ENCODE results near the gene GRPEL1. TPM values are rescaled to one million over a fixed set of nuclear protein-coding genes. Genes with fewer than 3 reads are reported as not detected.

The GRPEL1 gene
- total and polyA plus RNA-seq, 2 of the 8 experiments (the other 6 are each of a cell fraction or from before 2014, with no cell fraction given): 13.5 to 39.9 TPM

DNA sequence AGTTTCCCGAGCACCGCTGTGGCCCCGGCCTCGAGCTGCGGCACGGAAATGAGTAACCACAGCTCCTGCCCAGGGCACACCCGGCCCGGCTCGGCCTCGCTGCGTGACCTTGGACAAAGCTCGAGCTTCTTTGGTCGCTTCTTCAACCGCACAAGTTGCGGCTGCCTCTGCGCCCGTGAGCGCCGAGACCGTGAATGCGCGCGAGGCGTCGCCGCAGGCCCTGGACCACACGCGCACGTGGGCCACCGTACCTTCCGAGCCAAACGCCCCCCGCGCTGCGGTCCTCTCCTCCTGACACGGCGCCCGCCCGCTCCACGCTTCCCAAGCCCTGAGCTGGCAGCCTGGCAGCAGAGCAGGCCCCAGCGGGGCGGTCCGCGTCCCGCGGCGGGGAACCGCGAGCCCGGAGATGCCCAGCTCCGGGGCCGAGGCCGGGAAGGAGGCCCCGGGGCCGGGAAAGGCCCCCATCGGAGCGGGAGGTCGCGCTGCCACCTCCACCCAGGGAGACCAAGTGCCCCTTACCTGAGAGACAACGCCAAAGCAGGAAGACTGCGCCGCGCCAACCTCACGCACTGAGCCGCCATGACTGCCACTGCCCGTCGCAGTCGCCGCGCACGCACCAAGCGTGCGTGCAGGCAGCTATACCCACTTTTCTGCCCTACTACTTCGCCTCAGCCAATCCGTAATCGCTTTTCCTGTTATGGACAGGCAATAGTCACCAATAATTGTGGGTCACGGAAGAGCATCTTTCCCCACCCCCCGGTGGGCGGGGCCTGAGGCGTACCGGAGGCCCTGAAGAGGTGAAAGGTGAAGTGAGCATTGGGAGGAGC is at the start of gene GRPEL1 (continued):
- TF ChIP-seq SP4 (IDR thresholded peaks at IDR 0.05; ENCODE audit: low read length) (peak; percentile 77; the same call in 1 of the 2 replicates), RBBP5 (IDR thresholded peaks at IDR 0.05; ENCODE audit: borderline replicate concordance, low read depth, low read length) (peak; percentile 91), TAF1 (IDR thresholded peaks at IDR 0.05; ENCODE audit: low read depth, low read length) (peak; percentile 80), KDM4A (IDR thresholded peaks at IDR 0.05; ENCODE audit: low read depth, low read length, severe bottlenecking) (peak; percentile 99), JUND (IDR thresholded peaks at IDR 0.05; ENCODE audit: low read length) (no peak), RNF2 (IDR thresholded peaks at IDR 0.05; ENCODE audit: borderline replicate concordance, low read depth, low read length, missing control alignments, poor library complexity, severe bottlenecking) (no peak), POU5F1 (IDR thresholded peaks at IDR 0.05; ENCODE audit: low read depth, low read length) (no peak), YY1 (IDR thresholded peaks at IDR 0.05; ENCODE audit: low read depth, low read length) (peak; percentile 89), POLR2AphosphoS5 (IDR thresholded peaks at IDR 0.05; ENCODE audit: low read depth, low read length) (peak; percentile 95), SUZ12 (IDR thresholded peaks at IDR 0.05; ENCODE audit: low read length) (no peak), POLR2A (IDR thresholded peaks at IDR 0.05; ENCODE audit: control extremely low read depth in 1 of 2, low read depth in 2 of 2, low read length in 2 of 2) (peak in 1 of 2 experiments; percentile 89; a peak in 2 of 3 replicates), TBP (IDR thresholded peaks at IDR 0.05; ENCODE audit: low read depth, low read length) (peak; percentile 83), SP1 (IDR thresholded peaks at IDR 0.05; ENCODE audit: low read depth, low read length) (peak; percentile 94), EZH2 (IDR thresholded peaks at IDR 0.05; ENCODE audit: low read depth, low read length, severe bottlenecking) (peak; percentile 3), E2F6 (IDR thresholded peaks at IDR 0.05) (peak; percentile 86), ASH2L (IDR thresholded peaks at IDR 0.05; ENCODE audit: low read length) (peak; percentile 92), KDM5A (IDR thresholded peaks at IDR 0.05; ENCODE audit: low read length) (peak; percentile 59; the same call in 1 of the 2 replicates)
- TF ChIP-seq, protein P1, sequence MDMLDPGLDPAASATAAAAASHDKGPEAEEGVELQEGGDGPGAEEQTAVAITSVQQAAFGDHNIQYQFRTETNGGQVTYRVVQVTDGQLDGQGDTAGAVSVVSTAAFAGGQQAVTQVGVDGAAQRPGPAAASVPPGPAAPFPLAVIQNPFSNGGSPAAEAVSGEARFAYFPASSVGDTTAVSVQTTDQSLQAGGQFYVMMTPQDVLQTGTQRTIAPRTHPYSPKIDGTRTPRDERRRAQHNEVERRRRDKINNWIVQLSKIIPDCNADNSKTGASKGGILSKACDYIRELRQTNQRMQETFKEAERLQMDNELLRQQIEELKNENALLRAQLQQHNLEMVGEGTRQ (IDR thresholded peaks at IDR 0.05; ENCODE audit: low read length): no peak
- TF ChIP-seq, protein P2, sequence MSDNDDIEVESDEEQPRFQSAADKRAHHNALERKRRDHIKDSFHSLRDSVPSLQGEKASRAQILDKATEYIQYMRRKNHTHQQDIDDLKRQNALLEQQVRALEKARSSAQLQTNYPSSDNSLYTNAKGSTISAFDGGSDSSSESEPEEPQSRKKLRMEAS (IDR thresholded peaks at IDR 0.05): peak; percentile 93
